Loucy (cell line): ENCODE results near the gene PLAC9.

Experiments used
- H2AFZ ChIP-seq: fragments of 200-600 bp; sonication (generic); 2 replicates; pipeline ENCODE4 v1.6.0; 2016; ENCODE audit warnings: antibody characterized with exemption, mild to moderate bottlenecking, low read length, moderate library complexity
- H3F3A ChIP-seq: fragments of 200-600 bp; 2 replicates; pipeline ENCODE4 v1.6.0; 2016; ENCODE audit warnings: antibody characterized with exemption, low read depth, mild to moderate bottlenecking
- H3K27me3 ChIP-seq: fragments of 200-600 bp; sonication (generic); 2 replicates; pipeline ENCODE4 v1.6.1; 2014; ENCODE audit warnings: low read length, mild to moderate bottlenecking; ENCODE audit not compliant: insufficient read depth, poor library complexity, severe bottlenecking
- H3K36me3 ChIP-seq: fragments of 200-600 bp; sonication (generic); 2 replicates; pipeline ENCODE4 v1.6.1; 2016; ENCODE audit warnings: low read length; ENCODE audit not compliant: insufficient read depth
- H3K4me1 ChIP-seq: fragments of 200-600 bp; sonication (generic); 2 replicates; pipeline ENCODE4 v1.5.1; 2014; ENCODE audit warnings: low read length, mild to moderate bottlenecking; ENCODE audit not compliant: insufficient read depth, poor library complexity, severe bottlenecking
- H3K4me2 ChIP-seq: fragments of 200-600 bp; sonication (generic); 2 replicates; pipeline ENCODE4 v1.6.0; 2014; ENCODE audit warnings: antibody characterized with exemption, low read length, low read depth, mild to moderate bottlenecking; ENCODE audit not compliant: poor library complexity, severe bottlenecking
- H3K4me3 ChIP-seq: fragments of 200-600 bp; sonication (generic); 2 replicates; pipeline ENCODE4 v1.5.1; 2014; ENCODE audit warnings: low read length, mild to moderate bottlenecking, mixed read lengths; ENCODE audit not compliant: poor library complexity, severe bottlenecking
- H3K79me2 ChIP-seq: fragments of 200-600 bp; sonication (generic); 2 replicates; pipeline ENCODE4 v1.6.1; 2014; ENCODE audit warnings: low read length; ENCODE audit not compliant: insufficient read depth
- H3K9ac ChIP-seq: fragments of 200-600 bp; sonication (generic); 2 replicates; pipeline ENCODE4 v1.6.0; 2014; ENCODE audit warnings: mild to moderate bottlenecking, low read depth, low read length, moderate library complexity; ENCODE audit not compliant: poor library complexity, severe bottlenecking
- H3K9me2 ChIP-seq: fragments of 200-600 bp; sonication (generic); replicated peaks from 2 replicates; pipeline ENCODE4 v1.6.1; 2016; ENCODE audit warnings: low read depth, low read length, mixed read lengths
- H3K9me3 ChIP-seq: fragments of 200-600 bp; sonication (generic); 2 replicates; pipeline ENCODE4 v1.6.1; 2014; ENCODE audit warnings: mild to moderate bottlenecking, antibody characterized with exemption, low read length, low read depth; ENCODE audit not compliant: insufficient read depth
- H4K20me1 ChIP-seq: fragments of 200-600 bp; sonication (generic); 2 replicates; pipeline ENCODE4 v1.6.0; 2014; ENCODE audit warnings: antibody characterized with exemption, low read length, mild to moderate bottlenecking; ENCODE audit not compliant: insufficient read depth, poor library complexity, severe bottlenecking
- CTCF ChIP-seq: fragments of 200-600 bp; sonication (generic); conservative IDR thresholded peaks from 2 replicates; pipeline ENCODE4 v1.5.1; 2014; ENCODE audit warnings: mild to moderate bottlenecking, antibody characterized with exemption, low read length
- EZH2phosphoT487 ChIP-seq: fragments of 200-600 bp; IDR thresholded peaks from 2 replicates; pipeline ENCODE4 v1.6.1; 2018; ENCODE audit warnings: antibody characterized with exemption, mild to moderate bottlenecking, moderate library complexity, borderline replicate concordance

The PLAC9 gene

GRCh38 chr10:80172896-80173295 lies 40.4 kb downstream of the PLAC9 start:
- H4K20me1 ChIP-seq, result no peaks in the 10 kb centered on the region
- H3K79me2 ChIP-seq, result peaks cover 29% of the 10 kb centered on the region; the same call in 1 of the 2 replicates
- no peaks in the 10 kb centered on the region for H3K4me1 ChIP-seq
- no peaks in the 10 kb centered on the region for H3K27me3 ChIP-seq
- H2AFZ ChIP-seq, result no peak overlapping the region
- TF ChIP-seq CTCF (no peak), EZH2phosphoT487 (no peak)
- peaks cover 28% of the 10 kb centered on the region; the same call in 1 of the 2 replicates for H3K36me3 ChIP-seq
- H3F3A ChIP-seq, result no peaks in the 10 kb centered on the region
- no peak overlapping the region for H3K9ac ChIP-seq
- no peak overlapping the region for H3K4me3 ChIP-seq
- no peaks in the 10 kb centered on the region for H3K9me2 ChIP-seq
- no peak overlapping the region for H3K4me2 ChIP-seq
- no peaks in the 10 kb centered on the region for H3K9me3 ChIP-seq

GRCh38 chr10:80173466-80173865 lies 40.9 kb downstream of the PLAC9 start:
- Histone ChIP-seq H3K4me3 (no peak overlapping the region), H4K20me1 (no peaks in the 10 kb centered on the region), H2AFZ (no peak overlapping the region), H3K27me3 (no peaks in the 10 kb centered on the region), H3K9me2 (no peaks in the 10 kb centered on the region), H3K9ac (no peak overlapping the region), H3K4me2 (no peak overlapping the region), H3F3A (no peaks in the 10 kb centered on the region), H3K36me3 (peaks cover 25% of the 10 kb centered on the region; the same call in 1 of the 2 replicates), H3K4me1 (no peaks in the 10 kb centered on the region), H3K79me2 (peaks cover 35% of the 10 kb centered on the region; the same call in 1 of the 2 replicates), H3K9me3 (no peaks in the 10 kb centered on the region)
- TF ChIP-seq EZH2phosphoT487, result no peak
- no peak for TF ChIP-seq CTCF

- H3K79me2 ChIP-seq, result peaks cover 47% of the 10 kb centered on the region; the same call in 1 of the 2 replicates
- no peaks in the 10 kb centered on the region for H3F3A ChIP-seq
- TF ChIP-seq CTCF (no peak), EZH2phosphoT487 (no peak)
- no peaks in the 10 kb centered on the region for H3K9me3 ChIP-seq
- H3K4me1 ChIP-seq, result no peaks in the 10 kb centered on the region
- no peak overlapping the region for H2AFZ ChIP-seq
- H3K27me3 ChIP-seq, result no peaks in the 10 kb centered on the region
- no peak overlapping the region for H3K4me2 ChIP-seq
- H3K36me3 ChIP-seq, result peaks cover 21% of the 10 kb centered on the region; the same call in 1 of the 2 replicates
- no peaks in the 10 kb centered on the region for H4K20me1 ChIP-seq
- no peak overlapping the region for H3K9ac ChIP-seq
- no peaks in the 10 kb centered on the region for H3K9me2 ChIP-seq
- no peak overlapping the region for H3K4me3 ChIP-seq
Measured at GRCh38 chr10:80174641-80175395, 42.3 kb downstream of the PLAC9 start.
